Smooth muscle cell (in vitro differentiated cells): ENCODE measurements around the gene ST8SIA6. TPM values are rescaled to one million over a fixed set of nuclear protein-coding genes. Genes with fewer than 3 reads are reported as not detected.

Experiments
- DNase-seq: peaks from one replicate; lab custom pipeline; 2025; ENCODE audit not compliant: unreplicated experiment; lab: John Stamatoyannopoulos, UW
- H2AFZ ChIP-seq: fragments of 200-600 bp; sonication (generic); 2 replicates; pipeline ENCODE4 v1.6.0; 2016; ENCODE audit warnings: antibody characterized with exemption, low read depth, mild to moderate bottlenecking
- H3F3A ChIP-seq: fragments of 200-600 bp; sonication (generic); 2 replicates; pipeline ENCODE4 v1.6.0; 2017; ENCODE audit warnings: antibody characterized with exemption, low read depth
- H3K27ac ChIP-seq: fragments of 200-600 bp; sonication (generic); 2 replicates; pipeline ENCODE4 v1.5.1; 2016; ENCODE audit warnings: low read depth, mild to moderate bottlenecking
- H3K27me3 ChIP-seq: fragments of 200-600 bp; sonication (generic); 2 replicates; pipeline ENCODE4 v1.6.1; 2016; ENCODE audit warnings: low read depth, mild to moderate bottlenecking
- H3K36me3 ChIP-seq: fragments of 200-600 bp; sonication (generic); 2 replicates; pipeline ENCODE4 v1.5.1; 2016; ENCODE audit warnings: low read depth
- H3K4me1 ChIP-seq: fragments of 200-600 bp; sonication (generic); 2 replicates; pipeline ENCODE4 v1.5.1; 2016; ENCODE audit warnings: low read depth
- H3K4me2 ChIP-seq: fragments of 200-600 bp; sonication (generic); 2 replicates; pipeline ENCODE4 v1.6.0; 2016; ENCODE audit warnings: mild to moderate bottlenecking
- H3K4me3 ChIP-seq: fragments of 200-600 bp; sonication (generic); 2 replicates; pipeline ENCODE4 v1.5.1; 2016; ENCODE audit warnings: mild to moderate bottlenecking
- H3K79me2 ChIP-seq: fragments of 200-600 bp; sonication (generic); 2 replicates; pipeline ENCODE4 v1.6.0; 2016; ENCODE audit warnings: low read depth, mild to moderate bottlenecking
- H3K9ac ChIP-seq: fragments of 200-600 bp; sonication (generic); 2 replicates; pipeline ENCODE4 v1.6.0; 2016; ENCODE audit warnings: low read depth
- H3K9me3 ChIP-seq: fragments of 200-600 bp; sonication (generic); replicated peaks from 2 replicates; pipeline ENCODE4 v1.5.1; 2016; ENCODE audit warnings: low read depth
- H4K20me1 ChIP-seq: fragments of 200-600 bp; sonication (generic); 2 replicates; pipeline ENCODE4 v1.6.0; 2016; ENCODE audit warnings: low read depth
- CTCF ChIP-seq: fragments of 200-600 bp; sonication (generic); IDR thresholded peaks from 2 replicates; pipeline ENCODE4 v1.5.1; 2017; ENCODE audit warnings: borderline replicate concordance, mild to moderate bottlenecking, antibody characterized with exemption; ENCODE audit not compliant: insufficient read depth, poor library complexity, severe bottlenecking
- whole genome bisulfite sequencing: methylation state at CpG from one replicate; pipeline ENCODE4 v1.1.7; 2016; ENCODE audit warnings: low lambda C conversion rate; 5-methylcytosine and 5-hydroxymethylcytosine counted together
- polyA plus RNA-seq: library from polyadenylated mRNA; unstranded; fragments of >200 nt; fragmentation: Nextera tagmentation; extraction: Ambion mirVana; gene quantifications from 2 replicates; pipeline ENCODE4 v1.2.1, GENCODE V29; 2016
- total RNA-seq: library from RNA; depleted of rRNA; stranded (reverse); fragments of >200 nt; gene quantifications from 2 replicates; pipeline ENCODE4 v1.2.3, GENCODE V29; 2014

The ST8SIA6 gene
- total and polyA plus RNA-seq, 2 experiments from 2014 or later = 0.24 TPM; not detected in 1

GRCh38 chr10:17435953-17436352 lies 18.4 kb downstream of the ST8SIA6 start:
- H3K27ac ChIP-seq = no peak overlapping the region
- no peak for TF ChIP-seq CTCF
- H3K9ac ChIP-seq = no peak overlapping the region
- H3K36me3 ChIP-seq = no peaks in the 10 kb centered on the region
- no peak overlapping the region for H3K4me3 ChIP-seq
- H3K27me3 ChIP-seq = no peaks in the 10 kb centered on the region
- H3F3A ChIP-seq = peaks cover 3% of the 10 kb centered on the region
- H3K9me3 ChIP-seq = no peaks in the 10 kb centered on the region
- H4K20me1 ChIP-seq = no peaks in the 10 kb centered on the region
- no peak overlapping the region for H2AFZ ChIP-seq
- 97% methylated on average over 4 of the region's 4 CpGs for WGBS
- no peak overlapping the region for H3K4me2 ChIP-seq
- H3K79me2 ChIP-seq = no peaks in the 10 kb centered on the region
- H3K4me1 ChIP-seq = no peaks in the 10 kb centered on the region
- DNase-seq = no peak

GRCh38 chr10:17435187-17435586 lies 19.2 kb downstream of the ST8SIA6 start:
- H3K27me3 ChIP-seq = no peaks in the 10 kb centered on the region
- no peaks in the 10 kb centered on the region for H3K4me1 ChIP-seq
- no peak for DNase-seq
- no peaks in the 10 kb centered on the region for H4K20me1 ChIP-seq
- H3K79me2 ChIP-seq = no peaks in the 10 kb centered on the region
- no peak overlapping the region for H3K4me3 ChIP-seq
- TF ChIP-seq CTCF = no peak
- peaks cover 3% of the 10 kb centered on the region for H3F3A ChIP-seq
- H3K9me3 ChIP-seq = no peaks in the 10 kb centered on the region
- no peak overlapping the region for H2AFZ ChIP-seq
- no peaks in the 10 kb centered on the region for H3K36me3 ChIP-seq
- H3K9ac ChIP-seq = no peak overlapping the region
- H3K27ac ChIP-seq = no peak overlapping the region
- no peak overlapping the region for H3K4me2 ChIP-seq

GRCh38 chr10:17432723-17433122 lies 21.7 kb downstream of the ST8SIA6 start:
- Histone ChIP-seq H3K4me2 (no peak overlapping the region), H3K36me3 (no peaks in the 10 kb centered on the region), H3K9ac (no peak overlapping the region), H3F3A (peaks cover 3% of the 10 kb centered on the region), H3K4me3 (no peak overlapping the region), H3K4me1 (peaks cover 6% of the 10 kb centered on the region), H3K27ac (no peak overlapping the region), H3K27me3 (no peaks in the 10 kb centered on the region), H2AFZ (no peak overlapping the region), H3K79me2 (no peaks in the 10 kb centered on the region), H3K9me3 (no peaks in the 10 kb centered on the region), H4K20me1 (no peaks in the 10 kb centered on the region)
- TF ChIP-seq CTCF = no peak
- WGBS = 89% methylated on average over 6 of the region's 6 CpGs
- no peak for DNase-seq

GRCh38 chr10:17431871-17432311 lies 22.5 kb downstream of the ST8SIA6 start:
- no peak for TF ChIP-seq CTCF
- Histone ChIP-seq H3K9ac (no peak overlapping the region), H3K27me3 (no peaks in the 10 kb centered on the region), H3F3A (peaks cover 3% of the 10 kb centered on the region), H3K27ac (no peak overlapping the region), H3K79me2 (no peaks in the 10 kb centered on the region), H3K4me1 (peaks cover 6% of the 10 kb centered on the region), H3K9me3 (no peaks in the 10 kb centered on the region), H4K20me1 (no peaks in the 10 kb centered on the region), H3K36me3 (no peaks in the 10 kb centered on the region), H3K4me2 (no peak overlapping the region), H2AFZ (no peak overlapping the region), H3K4me3 (no peak overlapping the region)
- DNase-seq = no peak
- 84% methylated on average over 7 of the region's 7 CpGs for WGBS
